HG03575 (cell line): ENCODE measurements around the gene LPCAT2.

Experiments used
- ATAC-seq: cut with Tn5 transposase; IDR thresholded peaks from one replicate; pipeline ENCODE4 v1.9.1; 2021; ENCODE audit not compliant: unreplicated experiment, insufficient number of reproducible peaks, low FRiP score; ENCODE audit errors: extremely low read depth

LPCAT2 gene

DNA sequence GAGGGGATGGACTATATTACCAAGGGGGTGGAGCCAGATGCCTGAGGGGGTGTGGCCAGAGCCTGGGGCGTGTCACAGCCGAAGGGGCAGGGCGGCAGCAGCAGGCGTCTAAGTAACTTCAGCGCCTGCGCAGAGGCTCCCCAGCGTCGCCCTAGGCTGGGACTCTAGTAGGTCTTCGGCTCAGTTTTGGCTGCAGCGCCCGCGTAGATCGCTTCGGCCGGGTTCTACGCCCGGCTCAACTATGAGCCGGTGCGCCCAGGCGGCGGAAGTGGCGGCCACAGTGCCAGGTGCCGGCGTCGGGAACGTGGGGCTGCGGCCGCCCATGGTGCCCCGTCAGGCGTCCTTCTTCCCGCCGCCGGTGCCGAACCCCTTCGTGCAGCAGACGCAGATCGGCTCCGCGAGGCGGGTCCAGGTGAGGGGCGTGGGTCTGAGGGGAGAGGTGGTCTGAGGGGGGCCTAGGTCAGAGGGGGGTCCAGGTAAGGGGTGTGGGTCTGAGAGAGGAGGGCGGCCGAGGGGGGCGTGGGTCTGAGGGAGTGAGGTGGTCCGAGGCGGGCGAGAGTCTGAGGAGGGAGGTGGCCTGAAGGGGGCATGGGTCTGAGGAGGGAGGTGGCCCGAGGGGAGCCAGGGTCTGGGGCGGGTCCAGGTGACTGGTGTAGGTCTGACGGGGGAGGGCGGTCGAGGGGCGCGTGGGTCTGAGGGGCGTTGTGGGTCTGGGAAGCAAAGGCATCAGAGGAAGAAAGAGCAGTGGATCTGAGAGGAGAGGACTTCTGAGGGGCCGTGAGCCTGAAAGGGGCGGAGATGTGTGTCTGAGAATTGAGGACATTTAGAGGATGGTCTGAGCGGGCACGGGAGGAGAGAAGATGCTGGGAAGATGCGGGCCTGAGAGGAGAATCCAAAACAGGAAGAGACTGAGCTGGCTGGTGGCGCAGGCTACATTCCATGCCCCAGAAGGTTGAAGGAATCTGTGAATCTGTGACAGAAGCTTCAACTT lies at the start of gene LPCAT2:
Gene LPCAT2 (plus strand): TSS at position 132 of the 991 bp plus-strand sequence. CDS start 110 bp downstream, at position 242.
- no peak for ATAC-seq

GRCh38 chr16:55462241-55462640 lies 46.6 kb upstream of the LPCAT2 start:
- ATAC-seq: no peak

GRCh38 chr16:55464375-55464774 lies 44.5 kb upstream of the LPCAT2 start:
- no peak for ATAC-seq

- ATAC-seq: peak; percentile 83
These were observed 43.6 kb upstream of the LPCAT2 start for GRCh38 chr16:55465077-55465896.

GRCh38 chr16:55466209-55466608 lies 42.7 kb upstream of the LPCAT2 start:
- ATAC-seq: no peak

DNA sequence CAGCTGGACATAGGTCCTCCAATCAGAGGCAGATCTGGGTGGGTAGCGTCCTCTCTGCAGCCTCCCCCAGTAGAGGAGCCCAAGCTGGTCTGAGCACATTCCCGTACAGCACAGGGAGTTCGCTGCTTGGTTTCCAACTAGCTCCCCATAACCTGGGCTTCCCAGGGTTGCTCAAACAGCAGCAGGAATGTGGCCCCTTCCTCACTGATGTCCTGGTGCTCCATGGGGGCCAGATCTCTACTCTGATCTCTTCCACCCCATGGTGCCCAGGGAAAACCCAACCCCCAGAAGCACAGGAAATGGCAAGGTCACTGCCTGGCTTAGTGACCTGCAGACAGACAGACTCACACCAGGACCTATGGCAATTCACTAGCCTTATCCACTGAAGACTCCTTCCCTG lies 41.0 kb upstream of the LPCAT2 start:
- no peak for ATAC-seq

- ATAC-seq: no peak
These were observed 40.4 kb upstream of the LPCAT2 start for GRCh38 chr16:55468352-55468990.

GRCh38 chr16:55469821-55470532 lies 38.9 kb upstream of the LPCAT2 start:
- ATAC-seq: no peak

DNA sequence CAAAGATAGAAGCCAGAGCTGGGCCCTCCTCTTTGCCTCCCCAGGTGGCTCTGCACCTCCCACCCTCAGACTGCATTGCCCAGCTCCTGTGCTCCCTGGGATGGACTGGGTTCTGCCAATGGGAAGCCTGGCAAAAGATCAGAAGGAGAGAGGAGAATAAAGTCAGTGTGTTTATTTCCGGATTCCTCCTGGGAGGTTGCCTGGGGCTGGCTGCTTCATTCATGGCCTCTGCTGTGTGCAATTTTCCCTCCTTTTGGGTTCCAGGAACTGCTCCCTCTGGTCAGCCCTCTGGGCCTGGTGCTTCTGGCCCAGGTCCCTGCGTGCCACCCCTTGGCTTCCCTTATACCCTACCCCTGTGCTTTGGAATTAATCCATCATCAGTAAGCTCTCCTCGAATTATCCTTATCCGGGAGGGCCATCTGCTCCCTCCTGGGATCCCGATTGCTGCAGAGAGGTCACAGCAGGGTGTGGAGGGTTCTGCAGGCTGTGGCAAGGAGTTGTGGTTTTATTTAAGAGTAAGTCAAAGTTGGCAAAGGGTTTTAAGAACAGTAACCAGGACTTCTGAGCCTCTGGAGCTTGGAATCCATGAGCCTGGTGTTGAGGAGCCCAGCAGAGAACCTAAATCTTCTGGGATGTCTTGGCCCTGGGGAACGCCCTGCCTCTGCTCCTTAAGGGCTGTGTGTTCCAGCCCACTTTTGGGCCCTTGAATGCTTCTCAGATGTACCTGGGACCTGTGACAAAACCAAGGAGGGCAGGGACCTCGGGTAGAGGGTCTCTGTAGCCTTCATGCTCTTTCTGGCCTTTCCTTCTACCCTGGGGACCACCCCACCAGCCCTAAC lies 38.1 kb upstream of the LPCAT2 start:
- no peak for ATAC-seq

GRCh38 chr16:55471448-55472097 lies 37.3 kb upstream of the LPCAT2 start:
- no peak for ATAC-seq

DNA sequence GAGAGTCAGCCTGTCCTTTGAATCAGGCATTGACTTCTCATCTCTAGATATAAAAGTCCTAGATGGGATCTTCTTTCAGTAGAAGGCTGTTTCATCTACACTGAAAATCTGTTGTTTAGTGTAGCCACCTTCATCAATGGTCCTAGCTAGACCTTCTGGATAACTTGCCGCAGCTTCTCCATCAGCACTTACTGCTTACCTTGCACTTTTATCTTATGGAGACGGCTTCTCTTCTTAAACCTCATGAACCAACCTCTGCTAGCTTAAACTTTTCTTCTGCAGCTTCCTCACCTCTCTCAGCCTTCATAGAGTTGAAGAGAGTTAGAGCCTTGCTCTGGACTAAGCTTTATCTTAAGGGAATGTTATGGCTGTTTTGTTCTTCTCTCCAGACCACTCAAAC lies 35.3 kb upstream of the LPCAT2 start:
- no peak for ATAC-seq

GRCh38 chr16:55474821-55475220 lies 34.1 kb upstream of the LPCAT2 start:
- no peak for ATAC-seq

DNA sequence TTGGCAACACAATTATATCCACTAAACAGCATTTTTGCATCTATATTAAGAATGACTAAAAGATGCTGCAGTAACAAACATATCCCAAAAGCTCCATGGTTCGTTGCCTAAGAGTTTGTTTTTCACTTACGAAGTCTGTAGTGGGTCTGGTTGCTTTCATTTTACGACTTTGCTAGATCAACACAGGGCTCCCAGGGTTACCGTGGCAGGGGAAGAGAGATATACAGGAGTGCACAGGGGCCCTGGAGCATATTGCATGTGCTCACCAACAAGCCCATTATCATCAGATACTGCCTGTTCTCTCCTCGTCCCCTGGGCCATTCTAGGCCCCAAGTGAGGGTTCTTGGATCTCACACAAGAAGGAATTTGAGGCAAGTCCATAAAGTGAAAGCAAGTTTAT lies 33.0 kb upstream of the LPCAT2 start:
- no peak for ATAC-seq

DNA sequence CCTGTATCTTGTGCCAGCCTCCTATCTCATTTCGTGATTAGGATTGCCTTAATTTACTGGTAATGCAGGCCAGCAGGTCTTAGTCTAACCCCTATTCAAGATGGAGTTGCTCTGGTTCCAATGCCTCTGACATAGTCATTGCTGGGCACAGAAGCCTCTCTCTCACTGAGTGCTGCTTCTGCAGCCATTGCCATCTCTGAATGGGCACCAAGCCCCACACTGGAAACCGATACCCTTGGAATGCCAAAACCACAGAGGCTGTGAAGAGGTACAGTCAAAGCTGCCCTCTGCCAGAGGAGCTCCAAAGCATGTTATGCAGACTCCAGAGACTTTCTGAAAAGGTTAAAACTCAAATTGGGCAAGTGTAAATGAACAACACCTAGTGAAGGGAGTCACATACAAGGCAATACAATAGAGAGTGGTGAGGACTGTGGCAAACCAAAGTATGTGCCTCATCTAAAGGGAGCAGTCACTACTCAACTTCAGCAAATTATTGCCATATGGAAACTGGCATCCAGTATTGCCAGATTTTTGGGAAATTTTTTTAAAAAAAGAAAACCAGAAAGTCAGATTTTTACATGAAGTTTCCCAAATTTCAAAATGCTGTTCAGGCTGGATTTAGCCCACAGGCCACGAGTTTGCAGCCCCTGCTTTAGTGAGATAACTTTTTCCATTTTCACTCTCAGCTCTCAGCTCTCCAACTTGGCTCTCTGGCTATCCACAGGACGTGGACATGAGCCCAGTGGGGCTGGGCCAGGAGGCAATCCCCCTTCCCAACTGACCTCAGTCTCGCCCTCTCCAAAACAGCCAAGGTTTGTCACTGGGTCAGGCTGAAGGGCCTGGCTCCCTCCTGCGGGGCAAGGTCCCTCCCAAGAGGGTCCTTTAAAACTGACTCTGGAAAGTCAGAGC lies 32.0 kb upstream of the LPCAT2 start:
- no peak for ATAC-seq

GRCh38 chr16:55477736-55478135 lies 31.1 kb upstream of the LPCAT2 start:
- no peak for ATAC-seq

DNA sequence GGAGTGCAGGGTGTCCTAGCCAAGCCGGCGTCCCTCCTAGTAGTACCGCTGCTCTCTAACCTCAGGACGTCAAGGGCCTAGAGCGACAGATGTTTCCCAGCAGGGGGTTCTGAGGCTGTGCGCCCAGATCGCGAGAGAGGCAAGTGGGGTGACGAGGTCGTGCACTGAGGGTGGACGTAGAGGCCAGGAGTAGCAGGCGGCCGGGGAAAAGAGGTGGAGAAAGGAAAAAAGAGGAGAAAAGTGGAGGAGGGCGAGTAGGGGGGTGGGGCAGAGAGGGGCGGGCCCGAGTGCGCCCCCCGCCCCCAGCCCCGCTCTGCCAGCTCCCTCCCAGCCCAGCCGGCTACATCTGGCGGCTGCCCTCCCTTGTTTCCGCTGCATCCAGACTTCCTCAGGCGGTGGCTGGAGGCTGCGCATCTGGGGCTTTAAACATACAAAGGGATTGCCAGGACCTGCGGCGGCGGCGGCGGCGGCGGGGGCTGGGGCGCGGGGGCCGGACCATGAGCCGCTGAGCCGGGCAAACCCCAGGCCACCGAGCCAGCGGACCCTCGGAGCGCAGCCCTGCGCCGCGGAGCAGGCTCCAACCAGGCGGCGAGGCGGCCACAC lies 29.9 kb upstream of the LPCAT2 start, which contains the start of gene MMP2:
Gene MMP2 (plus strand): TSS at position 372 of the 603 bp plus-strand sequence. CDS start 282 bp downstream, outside the sequence.
- no peak for ATAC-seq
